DMS79 treated with DMSO at 0.1 percent for 48 hours (cell line): Measurements from ENCODE around the gene FLOT2.
A peak's percentile ranks its signal among the peaks of the same experiment; 100 is the strongest.
"Not testable (repeated sequence)": the region's sequence is repeated elsewhere in the genome, so short reads cannot be mapped to it uniquely, and the experiment has no call there.

Experiments used
- DNase-seq: peaks from one replicate; lab custom pipeline; 2025; lab: John Stamatoyannopoulos, UW

The FLOT2 gene

GRCh38 chr17:28843816-28844148 is 53.8 kb downstream of the FLOT2 start:
- DNase-seq: no peak

- peak; percentile 76 for DNase-seq
Observed at GRCh38 chr17:28842282-28843012, 55.1 kb downstream of the FLOT2 start, which contains the start of gene FAM222B. Gene FAM222B, minus strand, starts transcription at chr17:28842790. Its CDS starts 76,123 bp downstream, at chr17:28766667.

DNA sequence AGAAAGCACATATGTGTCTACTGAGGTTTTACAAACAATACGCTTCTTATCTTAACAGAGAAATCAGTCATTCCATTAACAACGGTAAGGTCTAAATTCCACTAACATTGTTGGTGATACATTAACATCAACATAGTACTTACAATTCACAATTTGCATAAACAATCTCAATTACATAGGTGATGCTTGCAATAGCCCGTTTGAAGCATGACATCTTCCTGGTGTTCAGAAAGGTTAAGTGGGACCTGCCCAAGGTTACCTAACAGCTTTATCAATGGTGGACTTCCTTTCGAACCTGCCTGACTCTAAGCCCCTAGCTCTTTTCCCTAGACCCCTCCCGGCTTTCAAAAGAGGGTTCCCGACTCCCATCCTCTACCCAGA is 55.6 kb downstream of the FLOT2 start:
- no peak for DNase-seq

- no peak for DNase-seq
Observed at GRCh38 chr17:28839221-28839620, 58.3 kb downstream of the FLOT2 start.

DNA sequence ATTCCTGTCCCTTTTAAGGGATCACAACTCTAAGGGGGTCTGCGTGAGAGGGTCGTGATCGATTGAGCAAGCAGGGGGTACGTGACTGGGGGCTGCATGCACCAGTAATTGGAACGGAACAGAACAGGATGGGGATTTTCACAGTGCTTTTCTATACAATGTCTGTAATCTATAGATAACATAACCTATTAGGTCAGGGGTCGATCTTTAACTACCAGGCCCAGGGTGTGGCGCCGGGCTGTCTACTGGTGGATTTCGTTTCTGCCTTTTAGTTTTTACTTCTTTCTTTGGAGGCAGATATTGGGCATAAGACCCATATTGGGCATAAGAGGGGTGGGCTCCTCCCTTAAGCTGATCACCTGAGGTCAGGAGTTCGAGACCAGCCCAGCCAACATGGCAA is 61.0 kb downstream of the FLOT2 start:
- DNase-seq: not testable (repeated sequence)

GRCh38 chr17:28834420-28834819 is 63.1 kb downstream of the FLOT2 start:
- no peak for DNase-seq
